Activated naive CD4-positive, alpha-beta T cell treated with anti-CD3 and anti-CD28 coated beads, Interleukin-2, amount 50 U/mL, for 16 hours (primary cell): ENCODE results near the gene PRKCH.
"Not testable (repeated sequence)": the region's sequence is repeated elsewhere in the genome, so short reads cannot be mapped to it uniquely, and the experiment has no call there.

Experiments used
- DNase-seq: peaks from one replicate; pipeline ENCODE4 v3.0.0-alpha.2; 2020

PRKCH gene

DNA sequence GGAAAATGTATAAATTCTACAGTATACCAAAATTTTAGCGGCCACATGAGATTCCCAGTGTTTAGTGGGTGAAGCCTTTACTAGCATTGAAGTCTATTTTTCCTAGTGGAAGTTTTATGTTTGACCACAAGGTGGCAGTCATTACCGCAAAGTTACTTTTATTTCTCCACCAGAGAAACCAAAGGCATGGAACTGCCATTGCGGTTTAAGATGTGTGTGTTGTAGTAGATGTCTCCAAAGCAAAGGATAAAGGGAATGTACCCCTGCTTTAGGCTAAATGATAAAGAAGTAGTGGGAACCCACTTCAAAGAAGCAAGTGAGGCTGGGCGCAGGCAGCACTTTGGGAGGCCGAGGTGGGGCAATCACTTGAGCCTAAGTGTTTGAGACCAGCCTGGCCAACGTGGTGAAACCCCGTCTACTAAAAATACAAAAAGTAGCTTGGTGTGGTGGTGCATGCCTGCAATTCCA lies 140.5 kb downstream of the PRKCH start:
- DNase-seq, result no peak

DNA sequence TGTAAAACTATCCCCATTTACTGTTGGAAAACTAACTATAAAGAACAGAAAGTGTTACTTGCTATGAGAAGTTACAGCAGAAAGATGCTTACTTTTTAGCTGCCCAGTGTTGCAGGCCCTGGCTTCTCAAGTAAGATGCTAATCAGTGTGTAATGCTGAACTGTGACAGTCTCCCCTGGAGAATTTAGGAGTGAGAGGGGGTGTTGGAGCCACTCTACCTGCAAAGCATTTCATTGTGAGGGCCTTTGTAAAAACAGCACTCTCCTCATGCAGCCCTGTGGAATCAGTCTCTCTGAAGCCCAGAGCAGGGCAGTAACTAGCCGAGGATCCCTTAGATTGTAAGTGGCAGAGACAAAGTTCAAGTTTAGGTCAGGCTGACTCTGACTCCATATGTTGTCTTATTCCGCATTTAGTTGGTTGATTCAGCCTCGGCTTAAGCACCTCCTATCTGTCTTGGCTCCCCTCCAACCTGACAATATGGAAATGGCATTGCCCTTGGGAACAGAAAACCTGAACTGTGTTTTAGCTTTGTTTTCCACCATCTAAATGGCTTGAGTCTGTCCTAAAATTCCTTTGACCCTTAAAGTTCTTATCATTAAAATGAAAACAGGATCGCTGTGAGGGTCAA lies 141.3 kb downstream of the PRKCH start:
- no peak for DNase-seq

DNA sequence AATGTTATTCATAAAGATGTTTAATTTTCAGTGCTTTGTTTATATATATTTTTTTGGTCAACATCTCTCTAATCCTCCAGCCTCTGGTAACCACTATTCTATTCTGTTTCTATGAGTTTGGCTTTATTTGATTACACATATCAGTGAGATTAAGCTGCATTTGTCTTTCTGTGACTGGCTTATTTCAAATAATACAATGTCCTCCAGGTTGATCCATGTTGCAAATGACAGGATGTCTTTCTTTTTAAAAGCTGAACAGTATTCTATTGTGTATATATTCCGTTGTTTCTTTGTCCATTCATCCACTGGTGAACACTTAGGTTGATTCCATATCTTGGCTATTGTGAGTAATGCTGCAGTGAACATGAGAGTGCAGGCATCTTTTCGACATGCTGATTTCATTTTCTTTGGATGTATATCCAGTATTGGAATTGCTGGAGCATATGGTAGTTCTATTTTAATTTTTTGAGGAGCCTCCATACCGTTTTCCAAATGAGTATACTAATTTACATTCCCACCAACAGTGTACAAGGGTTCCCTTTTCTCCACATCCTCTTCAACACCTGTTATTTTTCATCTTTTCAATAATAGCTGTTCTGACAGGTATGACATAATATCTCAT lies 142.4 kb downstream of the PRKCH start:
- DNase-seq, result no peak

- not testable (repeated sequence) for DNase-seq
These were observed 143.4 kb downstream of the PRKCH start for GRCh38 chr14:61464539-61465320.

DNA sequence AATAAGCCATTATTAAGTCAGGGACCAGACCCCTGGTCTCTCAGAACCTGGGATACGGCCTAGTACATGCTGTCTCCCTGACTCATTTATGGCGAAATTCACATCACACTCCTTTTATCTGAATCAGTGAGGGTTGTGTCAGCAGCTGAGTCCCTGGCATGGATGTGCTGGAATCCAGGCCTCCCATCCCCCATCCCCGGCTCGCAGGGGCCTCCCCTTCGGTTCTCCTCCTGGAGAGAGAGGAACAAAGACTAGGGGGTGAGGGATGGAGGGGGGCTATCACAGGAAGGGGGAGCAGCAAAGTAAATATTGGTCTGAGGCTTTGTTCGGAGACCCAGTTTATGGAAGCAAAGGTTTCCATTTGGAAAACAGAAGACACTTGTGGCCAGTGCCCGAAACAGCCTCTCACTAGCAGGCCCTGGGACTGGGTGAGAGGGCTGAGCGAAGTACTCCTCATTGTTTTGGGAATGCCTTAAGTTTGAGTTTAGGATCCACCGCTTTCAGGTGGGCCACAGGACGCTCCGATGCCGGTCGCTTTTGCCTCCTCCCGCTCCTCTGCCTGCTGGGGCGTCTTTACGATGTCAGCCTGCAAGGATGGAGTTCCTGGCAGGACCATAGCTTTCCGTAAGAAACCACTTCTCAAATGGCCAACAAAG lies 145.0 kb downstream of the PRKCH start:
- DNase-seq, result no peak

- no peak for DNase-seq
These were observed 145.5 kb downstream of the PRKCH start for GRCh38 chr14:61466905-61467280.

GRCh38 chr14:61467296-61467695 lies 145.9 kb downstream of the PRKCH start:
- DNase-seq, result no peak

DNA sequence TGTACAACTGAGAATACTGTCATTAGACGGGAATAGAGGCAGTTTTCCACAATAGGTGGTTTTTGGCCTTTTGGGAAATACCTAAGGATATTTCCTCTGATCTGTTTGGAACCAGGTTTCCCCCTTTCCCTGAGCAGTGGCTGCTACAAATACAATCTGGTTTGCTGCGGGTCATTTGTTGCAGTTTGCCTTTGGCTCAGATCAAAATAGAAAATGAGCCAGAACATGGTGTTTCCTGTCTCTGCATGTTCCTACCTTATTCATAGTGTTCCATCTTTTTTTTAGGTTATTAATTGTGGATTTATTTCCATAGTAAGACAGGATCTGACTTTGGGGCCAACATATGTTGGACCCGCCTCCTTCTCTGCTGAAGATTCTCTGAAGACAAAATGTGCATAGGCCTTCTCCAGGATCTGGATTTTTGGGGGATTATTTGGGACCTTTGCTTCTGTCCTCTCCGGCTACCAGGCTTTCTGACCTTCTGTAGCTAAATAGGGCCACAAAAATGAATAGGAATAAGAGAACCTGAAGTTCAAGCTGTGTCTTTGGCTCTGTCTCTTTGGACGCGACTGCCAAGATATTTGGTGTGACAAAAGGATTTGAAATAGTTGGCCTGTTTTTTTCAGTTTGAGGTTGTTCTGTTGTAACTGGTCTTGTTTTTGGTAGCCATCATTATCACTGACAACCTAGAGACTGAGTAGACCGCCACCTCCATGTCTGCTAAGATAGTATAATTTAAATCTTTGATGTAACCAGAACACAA lies 146.9 kb downstream of the PRKCH start:
- no peak for DNase-seq

GRCh38 chr14:61469781-61470180 lies 148.4 kb downstream of the PRKCH start:
- DNase-seq, result no peak

DNA sequence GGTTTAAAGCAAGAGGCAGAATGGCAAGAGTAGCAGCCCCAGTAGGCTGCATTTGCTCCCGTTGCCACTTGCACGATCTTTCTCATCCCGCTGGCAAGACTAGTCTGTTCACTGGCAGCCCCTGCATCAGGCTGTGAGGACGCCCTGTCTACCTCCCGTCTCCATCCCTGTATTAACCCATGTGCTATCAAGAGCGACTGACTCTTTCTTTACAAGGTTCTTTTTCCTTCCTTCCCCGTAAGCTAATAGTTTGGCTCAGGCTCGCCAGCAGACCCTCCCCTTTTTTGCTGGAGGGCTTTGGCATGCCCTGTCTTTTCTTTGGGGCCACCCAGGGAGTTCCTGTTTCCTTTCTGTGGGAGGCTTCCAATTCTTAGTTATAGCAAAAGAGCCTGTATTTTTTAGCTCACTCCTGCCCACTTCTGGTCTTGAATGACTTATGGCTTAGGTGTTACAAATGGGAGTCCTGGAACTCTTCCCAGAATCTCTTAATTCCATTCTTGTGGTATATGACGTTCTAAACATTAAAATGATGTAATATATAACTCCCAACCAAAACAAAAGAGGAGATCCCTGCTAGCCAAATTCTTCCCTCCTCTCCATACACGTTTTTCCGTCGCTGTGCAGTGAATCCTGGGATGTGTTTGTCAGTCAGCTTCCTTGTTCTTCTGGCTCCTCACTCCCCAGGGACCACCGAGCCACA lies 149.0 kb downstream of the PRKCH start:
- DNase-seq, result no peak

GRCh38 chr14:61470961-61471293 lies 149.5 kb downstream of the PRKCH start:
- no peak for DNase-seq

- DNase-seq, result no peak
These were observed 150.1 kb downstream of the PRKCH start for GRCh38 chr14:61471297-61472005.

DNA sequence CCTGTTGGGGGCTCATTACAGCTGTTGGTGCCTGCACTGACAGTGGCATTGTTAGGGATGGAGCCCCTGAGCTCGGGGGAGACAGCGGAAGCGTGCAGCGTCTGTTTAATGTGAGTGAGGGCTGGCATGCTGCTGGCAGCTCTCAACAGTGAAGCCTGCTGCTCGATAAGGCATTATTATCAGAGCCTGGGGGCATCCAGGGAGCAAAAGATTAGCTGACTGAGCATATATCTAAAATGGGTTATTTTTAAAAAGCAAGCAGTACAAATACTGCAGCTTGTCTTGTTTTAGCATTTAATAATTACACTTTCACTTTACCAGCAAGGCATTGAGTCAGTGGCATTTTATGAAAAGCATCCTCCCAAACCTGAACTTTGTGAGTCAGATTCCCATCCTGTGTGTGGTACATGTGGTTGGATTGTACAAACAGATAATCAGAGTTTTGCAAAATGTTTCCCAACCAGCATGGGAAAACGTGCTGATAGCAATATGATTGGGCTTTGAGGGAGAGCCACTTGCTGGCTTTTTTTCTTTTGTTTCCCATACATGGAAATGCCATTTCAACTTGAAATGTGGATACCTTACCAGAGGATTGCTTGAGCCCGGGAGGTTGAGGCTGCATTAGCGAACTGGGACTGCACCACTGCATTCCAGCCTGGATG lies 150.8 kb downstream of the PRKCH start:
- no peak for DNase-seq

DNA sequence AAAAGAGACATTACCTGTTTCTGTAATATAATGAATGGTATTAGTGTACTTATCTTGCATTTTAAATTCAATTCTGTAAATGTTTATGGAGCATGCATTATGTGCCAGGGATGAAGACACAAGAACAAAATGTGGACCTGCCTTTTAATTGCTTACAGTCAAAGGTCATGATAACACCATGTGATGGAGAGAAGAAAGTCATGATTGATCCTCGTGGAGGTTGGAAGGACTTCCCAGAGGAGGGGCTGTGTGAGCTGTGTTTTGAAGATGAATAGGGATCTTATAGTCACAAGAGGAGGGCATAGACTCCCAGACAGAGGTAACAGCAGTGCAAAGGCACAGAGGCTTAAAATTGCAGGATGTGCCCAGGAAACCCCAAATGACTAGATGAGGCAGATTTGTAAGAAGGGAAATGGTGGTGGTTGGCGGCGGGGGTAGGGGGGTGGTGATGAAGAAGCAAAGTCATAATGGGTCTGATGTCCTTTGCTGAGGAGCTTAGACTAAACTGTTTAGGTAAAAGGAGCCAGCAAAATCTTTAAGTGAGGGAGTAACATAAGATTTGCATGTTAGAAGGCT lies 151.5 kb downstream of the PRKCH start:
- peak; percentile 68 for DNase-seq

- no peak for DNase-seq
These were observed 152.6 kb downstream of the PRKCH start for GRCh38 chr14:61474015-61474414.

DNA sequence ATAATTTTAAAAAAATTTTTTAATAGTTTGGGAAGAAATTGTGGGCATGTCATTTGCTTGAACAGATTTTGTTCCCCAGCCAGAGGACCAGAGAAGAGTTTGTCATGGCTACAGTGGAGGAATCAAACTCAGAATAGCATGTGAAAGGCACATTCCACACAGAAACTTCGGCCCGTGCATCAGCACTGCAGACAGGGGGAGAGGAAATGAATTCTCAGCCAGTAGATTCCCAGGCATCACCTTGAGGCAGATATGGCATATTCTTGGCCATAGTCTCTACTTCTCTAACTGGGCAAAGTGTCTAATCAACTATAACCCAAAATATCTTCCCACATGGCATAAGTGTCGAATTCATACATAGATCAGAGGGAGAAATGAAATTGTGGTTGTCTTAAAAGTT lies 153.3 kb downstream of the PRKCH start:
- DNase-seq, result no peak

- DNase-seq, result no peak
These were observed 153.9 kb downstream of the PRKCH start for GRCh38 chr14:61475316-61475715.

DNA sequence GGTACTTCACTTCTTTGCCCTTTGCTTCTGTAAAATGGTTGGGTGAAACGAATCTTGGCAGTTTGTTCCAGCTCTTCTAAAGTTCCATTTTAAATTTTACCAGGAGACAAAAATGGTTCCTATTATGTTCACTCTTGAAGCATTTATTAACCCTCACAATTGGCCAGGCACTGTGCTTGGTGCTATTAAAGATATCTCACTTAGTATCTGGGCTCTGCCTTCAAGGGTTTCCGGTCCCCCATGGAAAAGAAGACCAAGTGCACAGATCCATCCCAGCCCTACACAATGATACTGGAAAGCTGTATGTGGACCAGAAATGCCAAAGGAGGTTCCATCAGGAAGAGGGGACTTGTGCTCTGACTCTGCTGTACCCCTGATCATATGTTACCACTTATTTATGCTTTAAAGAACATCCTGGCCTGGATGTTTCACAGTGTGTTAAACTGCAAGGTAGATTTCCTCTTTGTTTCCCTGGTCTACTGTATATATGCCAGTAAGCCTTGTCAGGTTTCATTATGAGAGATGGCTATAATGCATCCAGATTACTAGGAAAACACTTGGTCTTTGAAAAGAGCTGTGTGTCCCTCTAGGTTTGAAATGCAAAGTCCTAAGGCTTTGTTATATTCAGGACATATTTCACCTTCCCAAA lies 154.8 kb downstream of the PRKCH start:
- no peak for DNase-seq

GRCh38 chr14:61476754-61477410 lies 155.5 kb downstream of the PRKCH start:
- peak; percentile 37 for DNase-seq
